BJ (cell line): ENCODE results near the gene WSCD1. TPM values are rescaled to one million over a fixed set of nuclear protein-coding genes. Genes with fewer than 3 reads are reported as not detected.

Experiments
- CTCF ChIA-PET: fragments of 350-600 bp; formaldehyde crosslinking; extraction: SDS; loops from one replicate; lab custom pipeline; 2021; ENCODE audit warnings: antibody characterized with exemption, inconsistent platforms; lab: Yijun Ruan, JAX
- POLR2A ChIA-PET: fragments of 300-600 bp; sonication (Branson Sonifier 250); formaldehyde crosslinking; extraction: SDS; loops from one replicate; lab custom pipeline; 2021; ENCODE audit warnings: antibody characterized with exemption; lab: Charles Lee
- DNase-seq: peaks from one replicate; pipeline ENCODE4 v3.0.0-alpha.2; 2011; ENCODE audit warnings: low read depth
- H3K27me3 ChIP-seq: 2 replicates; pipeline ENCODE4 v1.6.0; 2011; ENCODE audit warnings: low read length; ENCODE audit not compliant: control insufficient read depth, insufficient read depth
- H3K36me3 ChIP-seq: 2 replicates; pipeline ENCODE4 v1.5.1; 2011; ENCODE audit warnings: low read length; ENCODE audit not compliant: control insufficient read depth, insufficient read depth
- H3K4me3 ChIP-seq: 2 replicates; pipeline ENCODE4 v1.5.1; 2011; ENCODE audit warnings: low read depth, mild to moderate bottlenecking, control low read depth, low read length
- CTCF ChIP-seq: IDR thresholded peaks from 2 replicates; pipeline ENCODE4 v1.5.1; 2011; ENCODE audit warnings: low read depth, mild to moderate bottlenecking, control low read depth, inconsistent platforms, low read length, moderate library complexity; ENCODE audit not compliant: insufficient read depth
- polyA plus RNA-seq: library from polyadenylated mRNA; depleted of rRNA; stranded (reverse); fragments of >200 nt; gene quantifications from 2 replicates; pipeline ENCODE4 v1.2.3, GENCODE V29; 2011

The WSCD1 gene
- polyA plus RNA-seq, 1 experiment, result 1.0 TPM

GRCh38 chr17:6162216-6162615 lies 92.0 kb downstream of the WSCD1 start:
- ChIA-PET CTCF (no interaction called here), POLR2A (no interaction called here)
- no peak for TF ChIP-seq CTCF
- Histone ChIP-seq H3K27me3 (no peaks in the 10 kb centered on the region; the same call in none of the 2 replicates), H3K36me3 (no peaks in the 10 kb centered on the region), H3K4me3 (no peak overlapping the region)
- DNase-seq, result no peak

GRCh38 chr17:6162892-6163291 lies 92.7 kb downstream of the WSCD1 start:
- H3K27me3 ChIP-seq, result no peaks in the 10 kb centered on the region; the same call in none of the 2 replicates
- H3K36me3 ChIP-seq, result no peaks in the 10 kb centered on the region
- ChIA-PET CTCF (no interaction called here), POLR2A (no interaction called here)
- TF ChIP-seq CTCF, result no peak
- no peak for DNase-seq
- H3K4me3 ChIP-seq, result no peak overlapping the region

GRCh38 chr17:6163612-6164333 lies 93.6 kb downstream of the WSCD1 start:
- TF ChIP-seq CTCF, result no peak
- no peaks in the 10 kb centered on the region; the same call in none of the 2 replicates for H3K27me3 ChIP-seq
- no peak for DNase-seq
- ChIA-PET CTCF (no interaction called here), POLR2A (no interaction called here)
- no peak overlapping the region for H3K4me3 ChIP-seq
- H3K36me3 ChIP-seq, result no peaks in the 10 kb centered on the region

- no peaks in the 10 kb centered on the region; the same call in none of the 2 replicates for H3K27me3 ChIP-seq
- CTCF ChIA-PET, result no interaction called here
These were observed 94.8 kb downstream of the WSCD1 start for GRCh38 chr17:6164996-6165395.

GRCh38 chr17:6165806-6166205 lies 95.6 kb downstream of the WSCD1 start:
- no peaks in the 10 kb centered on the region; the same call in none of the 2 replicates for H3K27me3 ChIP-seq
- no peaks in the 10 kb centered on the region for H3K36me3 ChIP-seq
- no peak for DNase-seq
- no peak overlapping the region for H3K4me3 ChIP-seq
- CTCF ChIA-PET, result no interaction called here
- POLR2A ChIA-PET, result no interaction called here
- no peak for TF ChIP-seq CTCF

More at GRCh38 chr17:6164996-6165395, 94.8 kb downstream of the WSCD1 start:
- H3K4me3 ChIP-seq, result no peak overlapping the region
- DNase-seq, result no peak
- POLR2A ChIA-PET, result no interaction called here
- H3K36me3 ChIP-seq, result no peaks in the 10 kb centered on the region
- TF ChIP-seq CTCF, result no peak
